Calu3 (cell line): ENCODE results near the gene ARID3C. TPM values are rescaled to one million over a fixed set of nuclear protein-coding genes. Genes with fewer than 3 reads are reported as not detected.

ENCODE experiments used
- BruUV-seq: library from RNA; stranded (reverse); fragments of 400-500 nt; replicated peaks from 2 replicates; lab custom pipeline; 2021; lab: Mats Ljungman, UMichigan
- CTCF ChIA-PET: fragments of 300-600 bp; sonication (Branson Sonifier 250); formaldehyde crosslinking; loops from one replicate; lab custom pipeline; 2022; ENCODE audit warnings: antibody characterized with exemption; lab: Charles Lee
- DNase-seq: peaks from one replicate; pipeline ENCODE4 v3.0.0; 2022
- H3K27ac Mint-ChIP-seq: one replicate; pipeline ENCODE4 v1.8.0; 2022; ENCODE audit warnings: mixed read lengths; ENCODE audit not compliant: unreplicated experiment
- H3K27me3 Mint-ChIP-seq: one replicate; pipeline ENCODE4 v1.8.0; 2022; ENCODE audit warnings: mixed read lengths; ENCODE audit not compliant: unreplicated experiment
- H3K36me3 Mint-ChIP-seq: one replicate; pipeline ENCODE4 v1.8.0; 2022; ENCODE audit warnings: mild to moderate bottlenecking, moderate library complexity, mixed read lengths; ENCODE audit not compliant: insufficient read depth, unreplicated experiment
- H3K4me1 Mint-ChIP-seq: one replicate; pipeline ENCODE4 v1.8.0; 2022; ENCODE audit warnings: mild to moderate bottlenecking, low read depth, mixed read lengths; ENCODE audit not compliant: unreplicated experiment
- H3K4me3 Mint-ChIP-seq: one replicate; pipeline ENCODE4 v1.8.0; 2022; ENCODE audit warnings: mild to moderate bottlenecking, low read depth, moderate library complexity, mixed read lengths; ENCODE audit not compliant: unreplicated experiment
- H3K9me3 Mint-ChIP-seq: one replicate; pipeline ENCODE4 v1.8.0; 2022; ENCODE audit warnings: low read depth, mixed read lengths; ENCODE audit not compliant: unreplicated experiment
- intact Hi-C: fragments of 100-400 bp; cut with micrococcal nuclease; formaldehyde crosslinking; loops from one replicate; pipeline ENCODE4 v1.10.0; 2022; ENCODE audit not compliant: unreplicated experiment
- total RNA-seq: library from RNA; stranded (reverse); gene quantifications from 2 replicates; pipeline ENCODE4 v1.2.3, GENCODE V29; 2022
- TF ChIP-seq, protein P1 (sequence below): fragments of 200-600 bp; IDR thresholded peaks from one replicate; pipeline ENCODE4 v1.8.0; 2022; ENCODE audit warnings: antibody characterized with exemption; ENCODE audit not compliant: unreplicated experiment

ARID3C gene
- total RNA-seq, 1 experiment from 2014 or later: not detected

DNA sequence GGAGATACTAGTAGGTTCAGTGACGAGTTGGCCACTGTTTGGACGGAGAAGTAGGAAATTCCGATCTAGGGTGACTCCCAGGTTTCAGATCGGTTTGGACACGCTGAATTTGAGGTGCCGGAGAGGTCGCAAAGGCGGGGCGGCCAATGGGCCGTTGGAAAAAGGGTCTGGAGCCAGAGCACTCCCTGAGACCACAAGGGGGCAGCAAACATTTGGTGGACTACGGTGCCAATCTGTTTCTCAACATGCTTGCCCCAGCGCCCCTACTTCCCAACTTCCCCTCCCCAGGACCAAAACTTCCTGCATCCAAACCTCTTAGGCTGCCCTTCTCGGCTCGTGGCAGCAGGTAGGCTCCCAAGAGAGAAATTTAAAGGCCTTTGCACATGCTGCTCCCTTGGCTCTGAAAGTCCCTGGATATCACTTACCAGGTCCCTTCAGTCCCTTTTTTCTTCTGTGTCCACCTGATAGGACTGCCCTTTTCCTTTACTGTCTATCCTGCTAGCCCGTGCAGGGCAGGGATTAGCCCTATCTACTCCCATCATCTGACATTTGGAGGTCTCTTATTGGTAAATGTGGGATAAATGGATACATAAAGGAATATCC lies 16.0 kb downstream of the ARID3C start:
- CTCF ChIA-PET: interaction anchor here (0.6 to 1.0 kb wide), 2 partner anchors 21 to 434 kb away, joined by 3 to 5 read pairs; no protein-coding TSS in a partner anchor
- intact Hi-C loops: loop anchor here (1.0 kb wide), 1 partner anchor 21 kb away; no protein-coding TSS in a partner anchor
- peak; percentile 79 for DNase-seq
- no peaks in the 10 kb centered on the region for H3K4me1 Mint-ChIP-seq
- H3K4me3 Mint-ChIP-seq: peak overlapping the region; percentile 86
- no peaks in the 10 kb centered on the region for H3K9me3 Mint-ChIP-seq
- H3K27me3 Mint-ChIP-seq: no peaks in the 10 kb centered on the region
- no peak overlapping the region for H3K27ac Mint-ChIP-seq
- TF ChIP-seq, protein P1, sequence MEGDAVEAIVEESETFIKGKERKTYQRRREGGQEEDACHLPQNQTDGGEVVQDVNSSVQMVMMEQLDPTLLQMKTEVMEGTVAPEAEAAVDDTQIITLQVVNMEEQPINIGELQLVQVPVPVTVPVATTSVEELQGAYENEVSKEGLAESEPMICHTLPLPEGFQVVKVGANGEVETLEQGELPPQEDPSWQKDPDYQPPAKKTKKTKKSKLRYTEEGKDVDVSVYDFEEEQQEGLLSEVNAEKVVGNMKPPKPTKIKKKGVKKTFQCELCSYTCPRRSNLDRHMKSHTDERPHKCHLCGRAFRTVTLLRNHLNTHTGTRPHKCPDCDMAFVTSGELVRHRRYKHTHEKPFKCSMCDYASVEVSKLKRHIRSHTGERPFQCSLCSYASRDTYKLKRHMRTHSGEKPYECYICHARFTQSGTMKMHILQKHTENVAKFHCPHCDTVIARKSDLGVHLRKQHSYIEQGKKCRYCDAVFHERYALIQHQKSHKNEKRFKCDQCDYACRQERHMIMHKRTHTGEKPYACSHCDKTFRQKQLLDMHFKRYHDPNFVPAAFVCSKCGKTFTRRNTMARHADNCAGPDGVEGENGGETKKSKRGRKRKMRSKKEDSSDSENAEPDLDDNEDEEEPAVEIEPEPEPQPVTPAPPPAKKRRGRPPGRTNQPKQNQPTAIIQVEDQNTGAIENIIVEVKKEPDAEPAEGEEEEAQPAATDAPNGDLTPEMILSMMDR: peak; percentile 55
- peaks cover 16% of the 10 kb centered on the region for H3K36me3 Mint-ChIP-seq
- no TSS peak for BruUV-seq

GRCh38 chr9:34611811-34612787 lies 16.8 kb downstream of the ARID3C start, which contains the start of gene RPP25L:
Gene RPP25L (minus strand): TSS chr9:34612097. CDS start chr9:34611296, 801 bp downstream.
- TF ChIP-seq, protein P1: no peak
- intact Hi-C loops: loop anchor here (1.0 kb wide), 1 partner anchor 22 kb away; no protein-coding TSS in a partner anchor
- no peaks in the 10 kb centered on the region for H3K9me3 Mint-ChIP-seq
- DNase-seq: peak; percentile 84
- peaks cover 16% of the 10 kb centered on the region for H3K36me3 Mint-ChIP-seq
- no TSS peak for BruUV-seq
- H3K4me3 Mint-ChIP-seq: peak within 1 kb of the TSS; percentile 86
- H3K27me3 Mint-ChIP-seq: no peaks in the 10 kb centered on the region
- CTCF ChIA-PET: interaction anchor here (1.0 kb wide), 1 partner anchor 22 kb away, joined by 3 read pairs; no protein-coding TSS in a partner anchor
- H3K27ac Mint-ChIP-seq: peak within 1 kb of the TSS; percentile 79
- H3K4me1 Mint-ChIP-seq: no peaks in the 10 kb centered on the region

- H3K27me3 Mint-ChIP-seq: no peaks in the 10 kb centered on the region
- BruUV-seq: TSS peak; percentile 53
- intact Hi-C loops: no loop called here
- DNase-seq: no peak
- H3K4me1 Mint-ChIP-seq: no peaks in the 10 kb centered on the region
- H3K36me3 Mint-ChIP-seq: peaks cover 16% of the 10 kb centered on the region
- H3K9me3 Mint-ChIP-seq: no peaks in the 10 kb centered on the region
- peak overlapping the region; percentile 79 for H3K27ac Mint-ChIP-seq
- peak overlapping the region; percentile 86 for H3K4me3 Mint-ChIP-seq
- TF ChIP-seq, protein P1: no peak
- CTCF ChIA-PET: no interaction called here
Observed at GRCh38 chr9:34611251-34611810, 17.5 kb downstream of the ARID3C start.
